ENCODE results near the gene EFCAB14.

The EFCAB14 gene

DNA sequence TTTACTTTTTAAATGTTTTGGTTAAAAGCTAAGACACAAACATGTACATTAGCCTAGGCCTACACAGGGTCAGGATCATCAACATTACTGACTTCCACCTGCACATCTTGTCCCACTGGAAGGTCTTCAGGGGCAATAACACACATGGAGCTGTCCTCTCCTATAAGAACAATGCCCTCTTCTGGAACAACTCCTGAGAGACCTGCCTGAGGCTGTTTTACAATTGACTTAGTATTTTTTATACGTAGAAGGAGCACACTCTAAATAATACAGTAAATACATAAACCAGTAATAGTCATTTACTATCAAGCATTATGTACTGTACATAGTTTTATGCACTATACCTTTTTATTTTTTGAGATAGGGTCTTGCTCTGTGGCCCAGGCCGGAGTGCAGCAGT is 88.2 kb downstream of the EFCAB14 start:
- Histone ChIP-seq H2AFZ (ENCODE audit: low read depth, low read length) (no peak overlapping the region), H3K4me1 (ENCODE audit: low read length) (no peaks in the 10 kb centered on the region), H4K20me1 (ENCODE audit: insufficient read depth, low read length) (no peaks in the 10 kb centered on the region), H3K27ac (ENCODE audit: low read length) (no peak overlapping the region), H3K9me3 (ENCODE audit: insufficient read depth, low read length) (no peaks in the 10 kb centered on the region), H3K4me2 (ENCODE audit: low read length) (no peak overlapping the region), H3K27me3 (ENCODE audit: low read depth, low read length) (no peaks in the 10 kb centered on the region), H3K4me3 (ENCODE audit: low read length) (no peak overlapping the region), H3K9ac (ENCODE audit: low read length) (no peak overlapping the region), H3K36me3 (replicated peaks; ENCODE audit: low read depth, low read length) (no peaks in the 10 kb centered on the region), H3K79me2 (ENCODE audit: low read length) (no peaks in the 10 kb centered on the region)
- no peak for TF ChIP-seq EZH2phosphoT487 (IDR thresholded peaks at IDR 0.05; ENCODE audit: low read depth)
- TF ChIP-seq CTCF (IDR thresholded peaks at IDR 0.05; ENCODE audit: low read depth, low read length), result no peak

Measured in OCI-LY3 (cell line).